GM10248 (cell line): ENCODE data around the gene MAFB.

ENCODE experiments used
- CTCF ChIA-PET: fragments of 300-600 bp; sonication (Branson Sonifier 250); formaldehyde crosslinking; extraction: SDS; loops from one replicate; lab custom pipeline; 2021; ENCODE audit warnings: antibody characterized with exemption; lab: Yijun Ruan, JAX
- POLR2A ChIA-PET: fragments of 350-650 bp; sonication (Branson Sonifier 250); formaldehyde crosslinking; extraction: SDS; loops from one replicate; lab custom pipeline; 2020; ENCODE audit warnings: antibody characterized with exemption; lab: Yijun Ruan, JAX
- DNase-seq: peaks from one replicate; pipeline ENCODE4 v3.0.0; 2012; ENCODE audit errors: extremely low spot score
- TF ChIP-seq, protein P1 (sequence below): IDR thresholded peaks from 2 replicates; pipeline ENCODE4 v1.5.1; 2012; ENCODE audit warnings: mild to moderate bottlenecking, low read depth; ENCODE audit errors: extremely low read depth, missing control alignments, control extremely low read depth

MAFB gene

DNA sequence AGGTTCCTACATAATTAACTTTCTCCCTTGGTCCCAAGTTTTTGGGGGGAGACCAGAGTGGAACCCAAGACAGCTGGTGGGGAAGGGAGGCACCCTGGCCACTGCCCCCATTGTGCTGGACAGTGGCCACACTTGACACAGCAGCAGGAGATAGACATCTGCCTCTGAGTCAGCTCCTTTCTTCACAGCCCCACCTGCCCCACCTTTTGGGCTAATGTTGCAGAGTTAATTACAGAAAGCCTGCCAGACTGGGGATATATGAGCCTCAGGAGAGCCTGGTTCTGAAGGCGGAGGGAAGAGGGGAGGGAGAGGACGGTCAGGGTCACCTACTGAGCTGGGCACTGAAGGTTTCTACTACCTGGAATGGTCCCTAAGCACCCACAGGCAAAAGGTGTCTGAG, 50.6 kb downstream of the MAFB start:
- no peak for DNase-seq
- ChIA-PET CTCF (no interaction called here), POLR2A (no interaction called here)
- TF ChIP-seq, protein P1, sequence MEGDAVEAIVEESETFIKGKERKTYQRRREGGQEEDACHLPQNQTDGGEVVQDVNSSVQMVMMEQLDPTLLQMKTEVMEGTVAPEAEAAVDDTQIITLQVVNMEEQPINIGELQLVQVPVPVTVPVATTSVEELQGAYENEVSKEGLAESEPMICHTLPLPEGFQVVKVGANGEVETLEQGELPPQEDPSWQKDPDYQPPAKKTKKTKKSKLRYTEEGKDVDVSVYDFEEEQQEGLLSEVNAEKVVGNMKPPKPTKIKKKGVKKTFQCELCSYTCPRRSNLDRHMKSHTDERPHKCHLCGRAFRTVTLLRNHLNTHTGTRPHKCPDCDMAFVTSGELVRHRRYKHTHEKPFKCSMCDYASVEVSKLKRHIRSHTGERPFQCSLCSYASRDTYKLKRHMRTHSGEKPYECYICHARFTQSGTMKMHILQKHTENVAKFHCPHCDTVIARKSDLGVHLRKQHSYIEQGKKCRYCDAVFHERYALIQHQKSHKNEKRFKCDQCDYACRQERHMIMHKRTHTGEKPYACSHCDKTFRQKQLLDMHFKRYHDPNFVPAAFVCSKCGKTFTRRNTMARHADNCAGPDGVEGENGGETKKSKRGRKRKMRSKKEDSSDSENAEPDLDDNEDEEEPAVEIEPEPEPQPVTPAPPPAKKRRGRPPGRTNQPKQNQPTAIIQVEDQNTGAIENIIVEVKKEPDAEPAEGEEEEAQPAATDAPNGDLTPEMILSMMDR: no peak

DNA sequence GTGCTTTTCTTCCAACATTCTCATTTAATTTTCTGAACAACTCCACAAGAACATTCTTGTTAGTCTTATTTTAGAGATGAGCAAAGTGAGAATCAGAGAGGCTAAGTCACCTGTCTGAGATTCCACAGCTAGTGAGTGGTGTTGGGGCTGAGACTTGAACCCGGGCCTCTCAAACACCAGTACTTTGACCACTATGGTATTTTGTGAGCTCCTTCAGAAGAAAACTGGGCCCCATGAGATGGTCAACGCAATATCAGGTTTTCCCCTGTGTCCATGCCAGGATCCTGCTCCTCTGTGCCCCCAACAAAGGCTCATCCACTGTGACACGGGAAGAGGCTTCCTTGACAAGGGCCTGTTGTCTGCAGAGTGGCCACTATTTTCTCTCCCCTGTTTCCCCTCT, 51.9 kb downstream of the MAFB start:
- DNase-seq: no peak
- POLR2A ChIA-PET: no interaction called here
- CTCF ChIA-PET: no interaction called here
- TF ChIP-seq, protein P1: no peak

DNA sequence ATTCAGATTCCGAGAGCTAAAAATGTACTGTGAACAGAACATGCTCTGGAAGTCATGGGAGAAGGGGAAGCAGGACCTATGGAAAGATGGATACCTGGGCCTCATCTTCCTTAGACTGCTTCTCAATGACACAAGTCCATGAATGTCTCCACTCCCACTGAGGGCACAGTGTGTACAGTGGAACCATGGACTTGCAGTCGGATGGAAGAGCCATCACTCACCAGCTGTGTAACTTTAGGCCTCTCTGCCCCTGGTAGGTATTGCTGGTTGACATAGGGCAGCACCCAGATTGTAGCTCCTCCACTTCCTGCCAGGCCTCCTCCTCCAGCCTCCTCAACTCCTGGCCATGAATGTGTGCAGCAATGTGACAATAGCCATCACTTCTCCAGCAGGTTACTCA, 52.5 kb downstream of the MAFB start:
- no peak for DNase-seq
- TF ChIP-seq, protein P1: no peak
- ChIA-PET CTCF (no interaction called here), POLR2A (no interaction called here)

DNA sequence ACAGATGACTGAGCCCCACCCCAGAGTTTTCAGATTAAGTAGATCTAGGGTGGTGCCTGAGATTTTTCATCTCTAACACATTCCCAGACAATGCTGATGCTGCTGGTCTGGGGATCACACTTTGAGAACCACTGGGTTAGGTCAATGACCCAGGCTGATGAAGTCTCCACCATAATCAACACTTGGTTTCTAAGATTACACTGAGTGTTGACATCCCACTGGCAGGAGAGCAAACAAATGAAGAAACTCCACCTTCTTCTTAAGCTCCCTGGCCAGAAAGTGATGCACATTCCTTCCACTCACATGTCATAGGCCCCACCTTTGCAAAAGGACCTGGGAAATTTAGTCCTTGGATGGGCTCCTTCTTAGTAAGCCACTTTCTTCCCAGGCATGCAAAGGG, 53.1 kb downstream of the MAFB start:
- TF ChIP-seq, protein P1: no peak
- ChIA-PET CTCF (interaction anchor here (0.9 kb wide), 1 partner anchor 11 kb away, joined by 3 read pairs; no protein-coding TSS in a partner anchor), POLR2A (no interaction called here)
- no peak for DNase-seq
